GM12878 (cell line): ENCODE results near the gene NELL1. TPM values are rescaled to one million over a fixed set of nuclear protein-coding genes. Genes with fewer than 3 reads are reported as not detected.

ENCODE experiments used
- ATAC-seq: fragments of 200-7000 bp; cut with Tn5 transposase; 3 replicates; pipeline ENCODE4 v1.9.1; 2020; ENCODE audit warnings: mild to moderate bottlenecking, moderate library complexity
- BruUV-seq: library from RNA; stranded (reverse); fragments of 400-500 nt; replicated peaks from 2 replicates; lab custom pipeline; 2021; lab: Mats Ljungman, UMichigan
- CTCF ChIA-PET: fragments of 300-600 bp; sonication (Branson Sonifier 250); formaldehyde crosslinking; extraction: SDS; loops from one replicate; lab custom pipeline; 2021; ENCODE audit warnings: inconsistent platforms; lab: Yijun Ruan, JAX
- POLR2A ChIA-PET: fragments of 350-600 bp; formaldehyde crosslinking; extraction: SDS; loops from one replicate; lab custom pipeline; 2021; ENCODE audit warnings: inconsistent platforms; lab: Charles Lee
- RAD21 ChIA-PET: fragments of 300-600 bp; sonication (Branson Sonifier 250); formaldehyde crosslinking; loops from one replicate; lab custom pipeline; 2023; ENCODE audit warnings: antibody characterized with exemption; ENCODE audit not compliant: unreplicated experiment; lab: Charles Lee
- SMC1A ChIA-PET: fragments of 300-600 bp; sonication (Branson Sonifier 250); formaldehyde crosslinking; loops from one replicate; lab custom pipeline; 2023; ENCODE audit not compliant: unreplicated experiment, uncharacterized antibody; lab: Charles Lee
- DNase-seq: peaks from one replicate; pipeline ENCODE4 v3.0.0-alpha.2; 2011; ENCODE audit warnings: low read depth, low spot score
- FAIRE-seq: peaks from 3 replicates; lab custom pipeline; 2011; peaks lifted over from hg19 to GRCh38; lab: Jason Lieb, UNC
- H2AFZ ChIP-seq: 2 replicates; pipeline ENCODE4 v1.6.0; 2011; ENCODE audit warnings: low read depth, low read length, control low read depth; ENCODE audit not compliant: control insufficient read depth
- H3K27ac ChIP-seq: 2 replicates; pipeline ENCODE4 v1.5.1; 2011; ENCODE audit warnings: control low read depth; ENCODE audit not compliant: control insufficient read depth, insufficient read depth
- H3K27me3 ChIP-seq, 2 experiments: replicated peaks in 1 of 2; 2 replicates each; pipeline versions ENCODE4 v1.6.0 to v1.6.1; 2011; ENCODE audit warnings: low read length in 1 of 2; ENCODE audit not compliant: control insufficient read depth in 2 of 2, insufficient read depth in 2 of 2
- H3K36me3 ChIP-seq, 2 experiments: 2 replicates each; pipeline ENCODE4 v1.5.1; 2011; ENCODE audit warnings: low read length in 1 of 2; ENCODE audit not compliant: control insufficient read depth in 2 of 2, insufficient read depth in 2 of 2
- H3K4me1 ChIP-seq: 2 replicates; pipeline ENCODE4 v1.6.1; 2011; ENCODE audit warnings: mild to moderate bottlenecking, low read length, moderate library complexity, mixed read lengths; ENCODE audit not compliant: control insufficient read depth, insufficient read depth
- H3K4me2 ChIP-seq: 2 replicates; pipeline ENCODE4 v1.6.0; 2011; ENCODE audit warnings: control low read depth; ENCODE audit not compliant: control insufficient read depth, insufficient read depth
- H3K4me3 ChIP-seq: fragments of 200-600 bp; sonication (generic); 2 replicates; pipeline ENCODE4 v1.5.1; 2016
- H3K79me2 ChIP-seq: 2 replicates; pipeline ENCODE4 v1.6.0; 2011; ENCODE audit warnings: low read length; ENCODE audit not compliant: control insufficient read depth, insufficient read depth
- H3K9ac ChIP-seq: 2 replicates; pipeline ENCODE4 v1.8.0; 2011; ENCODE audit warnings: low read length, control low read depth, mixed read lengths; ENCODE audit not compliant: control insufficient read depth, insufficient read depth
- H3K9me3 ChIP-seq: replicated peaks from 3 replicates; pipeline ENCODE4 v1.5.1; 2011; ENCODE audit warnings: mild to moderate bottlenecking, low read length; ENCODE audit not compliant: control insufficient read depth, insufficient read depth
- H4K20me1 ChIP-seq: 2 replicates; pipeline ENCODE4 v1.6.0; 2011; ENCODE audit not compliant: control insufficient read depth, insufficient read depth
- TCF12 ChIP-seq: IDR thresholded peaks from 2 replicates; pipeline ENCODE4 v1.6.1; 2011; ENCODE audit warnings: low read depth, mild to moderate bottlenecking, low read length
- WGBS: methylation state at CpG from one replicate; pipeline ENCODE4 v1.1.6; 2016; ENCODE audit warnings: low lambda C conversion rate; ENCODE audit not compliant: insufficient replicate concordance, insufficient coverage; ENCODE audit errors: missing lambda C conversion rate; 5-methylcytosine and 5-hydroxymethylcytosine counted together
- in situ Hi-C: fragments of 300-500 bp; cut with MboI; formaldehyde crosslinking; loops from 9 replicates; pipeline ENCODE4 v1.14.3; 2018; ENCODE audit warnings: mixed read lengths
- intact Hi-C: fragments of 100-400 bp; cut with micrococcal nuclease; formaldehyde crosslinking; loops from one replicate; pipeline ENCODE4 v1.14.2; 2022; ENCODE audit not compliant: unreplicated experiment
- polyA plus RNA-seq, 11 experiments: library from polyadenylated mRNA; depleted of rRNA in 4 of 11; unstranded in 6 of 11; stranded (reverse) in 5 of 11; fragments of >200 nt; fragmentation: Nextera tagmentation in 4 of 11; fragmentation: Illumina TruSeq in 1 of 11; extraction: Ambion mirVana in 4 of 11; extraction: Trizol in 1 of 11; gene quantifications; 1 replicate in 1 of 11; 2 replicates in 10 of 11; pipeline versions ENCODE4 v1.2.1 to v1.2.3, GENCODE V29; 2011 to 2016; ENCODE audit warnings: inconsistent platforms in 2 of 11, missing spikeins in 2 of 11, low read depth in 1 of 11
- total RNA-seq, 4 experiments: library from RNA; depleted of rRNA in 3 of 4; stranded (reverse); fragments of >200 nt in 3 of 4; fragmentation: Illumina TruSeq in 1 of 4; extraction: Trizol in 1 of 4; gene quantifications; 2 replicates each; pipeline versions ENCODE4 v1.2.1 to v1.2.3, GENCODE V29; 2013 to 2021
- TF ChIP-seq, protein P1 (sequence below): fragments of 450-650 bp; IDR thresholded peaks from 2 replicates; pipeline ENCODE4 v1.6.1; 2017; ENCODE audit warnings: mild to moderate bottlenecking
- TF ChIP-seq, protein P2 (sequence below): IDR thresholded peaks from 2 replicates; pipeline ENCODE4 v1.6.1; 2012; ENCODE audit warnings: improper control_type of control experiment, low read depth, low read length; ENCODE audit not compliant: insufficient replicate concordance
- TF ChIP-seq, protein P3 (sequence below): fragments of 450-650 bp; IDR thresholded peaks from 2 replicates; pipeline ENCODE4 v1.6.1; 2016; ENCODE audit warnings: mild to moderate bottlenecking

Gene NELL1
- total and polyA plus RNA-seq, 10 of the 15 experiments (the other 5 are each of a cell fraction or from before 2014, with no cell fraction given), result 0.02 to 0.12 TPM; not detected in 8

DNA sequence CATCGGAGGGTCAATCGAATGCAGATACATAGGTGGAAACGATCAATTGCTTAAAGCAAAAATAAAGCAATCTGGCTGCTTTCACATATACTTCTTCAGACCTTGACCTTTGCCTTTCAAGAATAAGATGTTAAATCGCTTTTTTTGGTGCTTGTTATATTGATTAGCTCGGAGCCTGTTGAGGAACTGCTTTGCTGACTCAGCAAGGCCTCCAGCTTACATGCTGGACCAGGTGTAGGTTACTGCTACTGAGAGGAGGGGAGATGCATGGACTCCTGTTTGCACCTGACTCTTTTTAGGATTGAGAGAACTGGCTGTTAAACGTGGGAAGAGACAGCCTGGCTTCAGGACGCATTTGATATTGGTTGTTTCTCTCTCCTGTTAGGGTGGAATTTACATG, 31.3 kb upstream of the NELL1 start:
- Histone ChIP-seq H3K9me3 (no peaks in the 10 kb centered on the region), H4K20me1 (no peaks in the 10 kb centered on the region), H3K79me2 (no peaks in the 10 kb centered on the region), H3K4me2 (no peak overlapping the region), H3K27ac (no peak overlapping the region), H3K9ac (no peak overlapping the region), H3K36me3 (no peaks in the 10 kb centered on the region), H2AFZ (no peak overlapping the region), H3K4me1 (no peaks in the 10 kb centered on the region), H3K27me3 (no peaks in the 10 kb centered on the region; a peak in 1 of 4 replicates), H3K4me3 (no peak overlapping the region)
- DNase-seq (no peak), FAIRE-seq (no peak), ATAC-seq (no peak)
- WGBS, result 40% methylated on average over 7 of the region's 7 CpGs
- intact Hi-C loops (no loop called here), in situ Hi-C loops (no loop called here)
- TF ChIP-seq, protein P1, sequence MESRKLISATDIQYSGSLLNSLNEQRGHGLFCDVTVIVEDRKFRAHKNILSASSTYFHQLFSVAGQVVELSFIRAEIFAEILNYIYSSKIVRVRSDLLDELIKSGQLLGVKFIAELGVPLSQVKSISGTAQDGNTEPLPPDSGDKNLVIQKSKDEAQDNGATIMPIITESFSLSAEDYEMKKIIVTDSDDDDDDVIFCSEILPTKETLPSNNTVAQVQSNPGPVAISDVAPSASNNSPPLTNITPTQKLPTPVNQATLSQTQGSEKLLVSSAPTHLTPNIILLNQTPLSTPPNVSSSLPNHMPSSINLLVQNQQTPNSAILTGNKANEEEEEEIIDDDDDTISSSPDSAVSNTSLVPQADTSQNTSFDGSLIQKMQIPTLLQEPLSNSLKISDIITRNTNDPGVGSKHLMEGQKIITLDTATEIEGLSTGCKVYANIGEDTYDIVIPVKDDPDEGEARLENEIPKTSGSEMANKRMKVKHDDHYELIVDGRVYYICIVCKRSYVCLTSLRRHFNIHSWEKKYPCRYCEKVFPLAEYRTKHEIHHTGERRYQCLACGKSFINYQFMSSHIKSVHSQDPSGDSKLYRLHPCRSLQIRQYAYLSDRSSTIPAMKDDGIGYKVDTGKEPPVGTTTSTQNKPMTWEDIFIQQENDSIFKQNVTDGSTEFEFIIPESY, result no peak
- TF ChIP-seq TCF12, result no peak
- TF ChIP-seq, protein P2, sequence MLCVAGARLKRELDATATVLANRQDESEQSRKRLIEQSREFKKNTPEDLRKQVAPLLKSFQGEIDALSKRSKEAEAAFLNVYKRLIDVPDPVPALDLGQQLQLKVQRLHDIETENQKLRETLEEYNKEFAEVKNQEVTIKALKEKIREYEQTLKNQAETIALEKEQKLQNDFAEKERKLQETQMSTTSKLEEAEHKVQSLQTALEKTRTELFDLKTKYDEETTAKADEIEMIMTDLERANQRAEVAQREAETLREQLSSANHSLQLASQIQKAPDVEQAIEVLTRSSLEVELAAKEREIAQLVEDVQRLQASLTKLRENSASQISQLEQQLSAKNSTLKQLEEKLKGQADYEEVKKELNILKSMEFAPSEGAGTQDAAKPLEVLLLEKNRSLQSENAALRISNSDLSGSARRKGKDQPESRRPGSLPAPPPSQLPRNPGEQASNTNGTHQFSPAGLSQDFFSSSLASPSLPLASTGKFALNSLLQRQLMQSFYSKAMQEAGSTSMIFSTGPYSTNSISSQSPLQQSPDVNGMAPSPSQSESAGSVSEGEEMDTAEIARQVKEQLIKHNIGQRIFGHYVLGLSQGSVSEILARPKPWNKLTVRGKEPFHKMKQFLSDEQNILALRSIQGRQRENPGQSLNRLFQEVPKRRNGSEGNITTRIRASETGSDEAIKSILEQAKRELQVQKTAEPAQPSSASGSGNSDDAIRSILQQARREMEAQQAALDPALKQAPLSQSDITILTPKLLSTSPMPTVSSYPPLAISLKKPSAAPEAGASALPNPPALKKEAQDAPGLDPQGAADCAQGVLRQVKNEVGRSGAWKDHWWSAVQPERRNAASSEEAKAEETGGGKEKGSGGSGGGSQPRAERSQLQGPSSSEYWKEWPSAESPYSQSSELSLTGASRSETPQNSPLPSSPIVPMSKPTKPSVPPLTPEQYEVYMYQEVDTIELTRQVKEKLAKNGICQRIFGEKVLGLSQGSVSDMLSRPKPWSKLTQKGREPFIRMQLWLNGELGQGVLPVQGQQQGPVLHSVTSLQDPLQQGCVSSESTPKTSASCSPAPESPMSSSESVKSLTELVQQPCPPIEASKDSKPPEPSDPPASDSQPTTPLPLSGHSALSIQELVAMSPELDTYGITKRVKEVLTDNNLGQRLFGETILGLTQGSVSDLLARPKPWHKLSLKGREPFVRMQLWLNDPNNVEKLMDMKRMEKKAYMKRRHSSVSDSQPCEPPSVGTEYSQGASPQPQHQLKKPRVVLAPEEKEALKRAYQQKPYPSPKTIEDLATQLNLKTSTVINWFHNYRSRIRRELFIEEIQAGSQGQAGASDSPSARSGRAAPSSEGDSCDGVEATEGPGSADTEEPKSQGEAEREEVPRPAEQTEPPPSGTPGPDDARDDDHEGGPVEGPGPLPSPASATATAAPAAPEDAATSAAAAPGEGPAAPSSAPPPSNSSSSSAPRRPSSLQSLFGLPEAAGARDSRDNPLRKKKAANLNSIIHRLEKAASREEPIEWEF, result no peak
- TF ChIP-seq, protein P3, sequence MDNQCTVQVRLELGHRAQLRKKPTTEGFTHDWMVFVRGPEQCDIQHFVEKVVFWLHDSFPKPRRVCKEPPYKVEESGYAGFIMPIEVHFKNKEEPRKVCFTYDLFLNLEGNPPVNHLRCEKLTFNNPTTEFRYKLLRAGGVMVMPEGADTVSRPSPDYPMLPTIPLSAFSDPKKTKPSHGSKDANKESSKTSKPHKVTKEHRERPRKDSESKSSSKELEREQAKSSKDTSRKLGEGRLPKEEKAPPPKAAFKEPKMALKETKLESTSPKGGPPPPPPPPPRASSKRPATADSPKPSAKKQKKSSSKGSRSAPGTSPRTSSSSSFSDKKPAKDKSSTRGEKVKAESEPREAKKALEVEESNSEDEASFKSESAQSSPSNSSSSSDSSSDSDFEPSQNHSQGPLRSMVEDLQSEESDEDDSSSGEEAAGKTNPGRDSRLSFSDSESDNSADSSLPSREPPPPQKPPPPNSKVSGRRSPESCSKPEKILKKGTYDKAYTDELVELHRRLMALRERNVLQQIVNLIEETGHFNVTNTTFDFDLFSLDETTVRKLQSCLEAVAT, result no peak
- POLR2A ChIA-PET, result no interaction called here
- RAD21 ChIA-PET, result no interaction called here
- CTCF ChIA-PET, result no interaction called here
- SMC1A ChIA-PET, result no interaction called here
- BruUV-seq, result no TSS peak
